ENCODE measurements around the gene RSPH3. TPM values are rescaled to one million over a fixed set of nuclear protein-coding genes. Genes with fewer than 3 reads are reported as not detected.

Gene RSPH3, protein sequence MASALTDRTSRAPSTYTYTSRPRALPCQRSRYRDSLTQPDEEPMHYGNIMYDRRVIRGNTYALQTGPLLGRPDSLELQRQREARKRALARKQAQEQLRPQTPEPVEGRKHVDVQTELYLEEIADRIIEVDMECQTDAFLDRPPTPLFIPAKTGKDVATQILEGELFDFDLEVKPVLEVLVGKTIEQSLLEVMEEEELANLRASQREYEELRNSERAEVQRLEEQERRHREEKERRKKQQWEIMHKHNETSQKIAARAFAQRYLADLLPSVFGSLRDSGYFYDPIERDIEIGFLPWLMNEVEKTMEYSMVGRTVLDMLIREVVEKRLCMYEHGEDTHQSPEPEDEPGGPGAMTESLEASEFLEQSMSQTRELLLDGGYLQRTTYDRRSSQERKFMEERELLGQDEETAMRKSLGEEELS
- total RNA-seq, result 10 to 100 TPM; 16.8 to 22.5 (median 20.2) TPM

DNA sequence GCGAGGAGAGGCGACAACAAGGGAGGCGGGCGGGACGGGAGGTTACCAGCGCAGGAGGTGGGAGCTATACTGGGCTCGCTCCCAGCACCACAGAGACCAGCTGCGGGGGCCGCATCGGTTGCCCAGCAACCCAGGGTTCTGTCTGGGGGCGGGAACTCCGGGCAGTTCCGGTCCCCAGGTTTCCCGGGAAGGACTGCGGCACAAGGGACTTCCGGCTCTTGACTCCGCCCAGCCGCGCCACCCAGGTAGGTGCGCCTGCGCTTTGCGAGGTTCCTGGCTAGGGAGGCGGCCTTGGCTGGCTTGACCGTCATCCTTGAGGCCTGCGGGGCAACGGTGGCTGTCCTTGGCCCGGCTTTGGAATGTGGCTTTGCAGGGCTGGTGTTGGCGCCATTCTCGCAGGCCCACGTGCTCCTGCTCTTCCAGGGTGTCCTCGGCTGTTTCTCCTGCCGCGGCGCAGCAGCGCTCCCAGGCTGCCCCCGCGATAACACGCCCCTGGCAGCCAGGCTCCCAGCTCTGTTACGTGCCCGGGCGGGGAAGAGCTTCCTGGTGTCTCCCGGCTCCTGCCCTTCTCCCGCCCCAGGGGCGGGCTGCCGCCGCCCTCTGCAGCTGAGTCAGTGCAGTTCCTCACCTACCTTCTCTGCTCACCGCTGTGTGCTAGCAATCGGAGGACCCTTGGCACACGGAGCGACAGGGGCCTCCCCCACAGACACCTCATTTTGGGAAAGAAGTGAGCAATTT, at the start of gene RSPH3:
Gene RSPH3, minus strand, starts transcription at position 537 of the 738 bp plus-strand sequence. CDS start 652 bp downstream, outside the sequence.
- peak; percentile 97 to 98 for DNase-seq
- intact Hi-C loops (cut with DNase I), result loop anchor here (10.0 kb wide), 1 partner anchor 135 kb away; no protein-coding TSS in a partner anchor
- Histone ChIP-seq H3K36me3 (no peaks in the 10 kb centered on the region), H3K27me3 (no peaks in the 10 kb centered on the region), H3K4me3 (replicated peaks in 1 of 3) (peak within 1 kb of the TSS; percentile 83 to 95 (median 84)), H3K27ac (peak within 1 kb of the TSS; percentile 33 to 87 (median 74)), H3K9me3 (no peaks in the 10 kb centered on the region), H3K4me1 (peaks cover 6 to 8% of the 10 kb centered on the region in 2 donors)
- TF ChIP-seq POLR2A (IDR thresholded peaks at IDR 0.05), result peak in 1 of 2 donors; percentile 91
- TF ChIP-seq, protein P1, sequence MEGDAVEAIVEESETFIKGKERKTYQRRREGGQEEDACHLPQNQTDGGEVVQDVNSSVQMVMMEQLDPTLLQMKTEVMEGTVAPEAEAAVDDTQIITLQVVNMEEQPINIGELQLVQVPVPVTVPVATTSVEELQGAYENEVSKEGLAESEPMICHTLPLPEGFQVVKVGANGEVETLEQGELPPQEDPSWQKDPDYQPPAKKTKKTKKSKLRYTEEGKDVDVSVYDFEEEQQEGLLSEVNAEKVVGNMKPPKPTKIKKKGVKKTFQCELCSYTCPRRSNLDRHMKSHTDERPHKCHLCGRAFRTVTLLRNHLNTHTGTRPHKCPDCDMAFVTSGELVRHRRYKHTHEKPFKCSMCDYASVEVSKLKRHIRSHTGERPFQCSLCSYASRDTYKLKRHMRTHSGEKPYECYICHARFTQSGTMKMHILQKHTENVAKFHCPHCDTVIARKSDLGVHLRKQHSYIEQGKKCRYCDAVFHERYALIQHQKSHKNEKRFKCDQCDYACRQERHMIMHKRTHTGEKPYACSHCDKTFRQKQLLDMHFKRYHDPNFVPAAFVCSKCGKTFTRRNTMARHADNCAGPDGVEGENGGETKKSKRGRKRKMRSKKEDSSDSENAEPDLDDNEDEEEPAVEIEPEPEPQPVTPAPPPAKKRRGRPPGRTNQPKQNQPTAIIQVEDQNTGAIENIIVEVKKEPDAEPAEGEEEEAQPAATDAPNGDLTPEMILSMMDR (IDR thresholded peaks at IDR 0.05), result peak in 4 of 6 experiments; percentile 20 to 46 (median 32)
- WGBS, 2 donors, result 0% methylated on average over 26 to 38 of the region's 50 CpGs

DNA sequence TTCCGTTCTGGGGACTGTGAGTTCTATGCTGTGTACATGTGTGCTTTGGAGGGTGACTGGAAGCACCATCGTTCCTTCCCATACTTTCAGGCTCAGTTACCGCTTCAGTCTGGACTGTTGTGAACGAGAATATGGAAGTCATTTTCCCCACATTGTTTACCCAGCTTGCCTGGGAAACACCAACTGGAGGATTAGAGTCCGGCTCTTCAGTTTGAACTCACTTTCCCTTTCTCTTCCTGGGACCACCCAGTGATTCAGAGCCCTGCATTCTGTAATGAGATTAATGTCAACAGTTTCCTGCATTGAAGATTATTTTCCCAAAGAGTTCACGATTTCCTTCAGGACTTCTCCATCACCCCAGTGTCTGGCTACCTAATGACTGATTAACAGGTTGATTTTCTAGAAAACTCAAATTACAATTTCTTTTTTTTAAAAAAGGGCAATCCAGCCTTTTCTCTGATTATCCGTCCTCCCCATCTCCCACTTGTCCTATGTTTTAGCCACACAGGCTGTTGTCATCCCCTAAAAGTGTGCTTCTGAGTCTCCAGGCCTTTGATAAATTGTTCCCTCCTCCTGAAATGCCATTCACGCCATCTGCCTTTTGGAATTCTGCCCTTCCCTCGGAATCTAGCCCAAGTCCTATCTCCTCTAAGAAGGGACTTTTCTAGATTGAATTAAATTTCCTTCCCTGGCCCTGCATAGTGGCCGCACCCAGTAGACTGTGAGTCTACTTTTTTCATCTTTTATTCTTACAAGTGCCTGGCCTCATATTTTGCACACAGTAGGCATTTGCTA, 48.1 kb upstream of the RSPH3 start:
- intact Hi-C loops (cut with DNase I), result loop anchor here (10.0 kb wide), 1 partner anchor 87 kb away; no protein-coding TSS in a partner anchor
- no peak overlapping the region for H3K4me3 ChIP-seq (replicated peaks in 1 of 3)
- 68 to 76% methylated on average over 10 of the region's 10 CpGs for WGBS, 2 donors
- H3K36me3 ChIP-seq, result no peaks in the 10 kb centered on the region
- no peak overlapping the region for H3K27ac ChIP-seq
- no peaks in the 10 kb centered on the region for H3K4me1 ChIP-seq
- H3K27me3 ChIP-seq, result no peaks in the 10 kb centered on the region
- TF ChIP-seq POLR2A (IDR thresholded peaks at IDR 0.05), result no peak
- TF ChIP-seq, protein P1 (IDR thresholded peaks at IDR 0.05), result no peak
- H3K9me3 ChIP-seq, result no peaks in the 10 kb centered on the region
- no peak for DNase-seq

DNA sequence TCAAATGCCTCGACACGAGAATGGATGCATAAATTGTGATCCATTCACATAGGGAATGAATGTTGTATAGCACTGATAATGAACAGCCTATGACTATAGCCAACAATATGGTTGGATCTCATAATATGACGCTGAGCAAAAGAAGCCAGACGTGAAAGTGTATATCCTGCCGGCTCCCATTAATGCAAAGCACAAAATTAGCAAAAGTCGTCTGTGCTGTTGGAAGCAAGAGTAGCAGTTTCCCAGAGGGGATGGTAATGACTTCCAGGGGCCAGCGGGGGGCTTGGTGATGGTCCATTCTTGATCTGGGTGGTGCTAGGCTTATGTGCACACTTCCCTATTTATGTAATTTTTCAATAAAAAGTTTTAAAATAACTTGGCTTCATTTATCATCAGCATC, 45.8 kb upstream of the RSPH3 start:
- no peak for DNase-seq
- intact Hi-C loops (cut with DNase I), result loop anchor here (10.0 kb wide), 1 partner anchor 89 kb away; no protein-coding TSS in a partner anchor
- Histone ChIP-seq H3K4me1 (peaks cover 0 to 3% of the 10 kb centered on the region in 2 donors), H3K9me3 (no peaks in the 10 kb centered on the region), H3K36me3 (no peaks in the 10 kb centered on the region), H3K27me3 (no peaks in the 10 kb centered on the region), H3K4me3 (replicated peaks in 1 of 3) (no peak overlapping the region), H3K27ac (no peak overlapping the region)
- no peak for TF ChIP-seq POLR2A (IDR thresholded peaks at IDR 0.05)
- TF ChIP-seq, protein P1 (IDR thresholded peaks at IDR 0.05), result no peak
- 75 to 81% methylated on average over 7 of the region's 7 CpGs for WGBS, 2 donors

DNA sequence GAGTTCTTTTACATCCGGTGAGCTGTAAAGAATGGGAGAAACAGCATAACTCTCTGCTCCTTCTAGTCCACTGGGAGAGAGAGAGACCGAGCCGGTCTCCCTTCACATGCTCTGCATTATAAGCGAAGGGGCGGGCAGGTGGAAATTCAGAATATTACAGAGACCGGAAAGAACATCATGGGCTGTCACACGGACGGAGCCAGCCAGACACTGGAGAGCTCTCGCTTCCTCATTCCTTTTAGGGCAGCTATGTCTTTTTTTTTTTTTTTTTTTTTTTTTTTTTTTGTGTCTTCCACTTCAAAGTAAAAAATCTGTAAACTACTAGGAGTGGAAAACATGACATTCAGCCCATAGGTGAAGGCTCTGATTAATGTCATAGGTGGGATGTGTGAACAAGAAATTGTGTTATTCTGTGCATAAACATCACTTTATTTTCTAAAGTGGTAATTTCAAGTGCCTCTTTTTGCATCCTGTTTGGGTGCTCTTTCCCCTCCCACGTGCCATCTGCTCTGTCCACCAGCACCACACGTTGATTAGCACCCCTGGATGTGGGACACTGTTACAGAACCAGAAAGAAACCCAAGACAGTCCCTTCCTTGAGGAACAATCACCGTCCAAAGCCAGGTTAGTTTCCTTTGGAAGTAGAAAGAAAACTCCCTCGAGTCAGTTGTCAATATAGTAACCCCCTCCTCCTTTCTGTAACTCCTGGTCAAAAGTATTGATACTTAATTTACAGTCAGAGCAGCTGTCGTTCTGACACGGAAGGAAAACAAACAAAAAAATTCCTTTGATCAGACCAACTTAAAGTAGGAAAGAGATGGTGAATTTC, 45.1 kb upstream of the RSPH3 start, which contains the start of gene TAGAP:
Gene TAGAP, minus strand, starts transcription at position 93 of the 829 bp plus-strand sequence. CDS start 845 bp downstream, outside the sequence.
- peaks cover 0 to 3% of the 10 kb centered on the region in 2 donors for H3K4me1 ChIP-seq
- intact Hi-C loops (cut with DNase I), result loop anchor here (5.0 to 10.0 kb wide), 2 partner anchors 57 to 90 kb away; no protein-coding TSS in a partner anchor
- DNase-seq, result peak; percentile 50 to 59
- TF ChIP-seq, protein P1 (IDR thresholded peaks at IDR 0.05), result no peak
- peak in 1 of 2 donors; percentile 33 for TF ChIP-seq POLR2A (IDR thresholded peaks at IDR 0.05)
- H3K36me3 ChIP-seq, result no peaks in the 10 kb centered on the region
- H3K4me3 ChIP-seq (replicated peaks in 1 of 3), result no peak within 1 kb of the TSS
- H3K27me3 ChIP-seq, result no peaks in the 10 kb centered on the region
- no peaks in the 10 kb centered on the region for H3K9me3 ChIP-seq
- no peak within 1 kb of the TSS for H3K27ac ChIP-seq
- 30 to 36% methylated on average over 15 of the region's 15 CpGs for WGBS, 2 donors
